ENCODE results near the gene MCTS1. TPM values are rescaled to one million over a fixed set of nuclear protein-coding genes. Genes with fewer than 3 reads are reported as not detected.

The MCTS1 gene
- total RNA-seq, 4 donors from 2014 or later, result 0.80 to 21.8 (median 10.4) TPM

DNA sequence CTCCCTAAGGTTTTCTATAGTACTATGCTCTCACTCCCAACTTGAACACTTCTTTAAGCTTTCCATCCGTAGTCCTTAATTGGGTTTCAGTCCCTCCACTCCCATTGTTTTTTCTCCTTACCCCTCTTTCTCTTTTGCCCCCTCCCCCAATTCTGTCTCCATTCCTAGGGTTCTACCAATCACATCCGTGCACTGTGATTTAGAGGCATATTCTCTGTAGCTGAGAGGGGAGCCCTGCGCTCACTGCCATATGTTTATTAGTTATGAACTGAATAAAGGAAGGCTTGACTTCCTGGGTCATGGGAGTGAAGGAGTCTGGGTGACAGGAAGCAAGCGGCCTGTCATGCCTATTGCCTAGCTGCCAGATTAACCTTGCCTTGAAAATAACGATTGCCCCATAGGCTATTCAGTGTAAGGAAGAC lies 471 bp downstream of the MCTS1 start:
- H3K36me3 ChIP-seq, result no peaks in the 10 kb centered on the region
- H3K9me3 ChIP-seq, result no peaks in the 10 kb centered on the region
- TF ChIP-seq, protein P1, sequence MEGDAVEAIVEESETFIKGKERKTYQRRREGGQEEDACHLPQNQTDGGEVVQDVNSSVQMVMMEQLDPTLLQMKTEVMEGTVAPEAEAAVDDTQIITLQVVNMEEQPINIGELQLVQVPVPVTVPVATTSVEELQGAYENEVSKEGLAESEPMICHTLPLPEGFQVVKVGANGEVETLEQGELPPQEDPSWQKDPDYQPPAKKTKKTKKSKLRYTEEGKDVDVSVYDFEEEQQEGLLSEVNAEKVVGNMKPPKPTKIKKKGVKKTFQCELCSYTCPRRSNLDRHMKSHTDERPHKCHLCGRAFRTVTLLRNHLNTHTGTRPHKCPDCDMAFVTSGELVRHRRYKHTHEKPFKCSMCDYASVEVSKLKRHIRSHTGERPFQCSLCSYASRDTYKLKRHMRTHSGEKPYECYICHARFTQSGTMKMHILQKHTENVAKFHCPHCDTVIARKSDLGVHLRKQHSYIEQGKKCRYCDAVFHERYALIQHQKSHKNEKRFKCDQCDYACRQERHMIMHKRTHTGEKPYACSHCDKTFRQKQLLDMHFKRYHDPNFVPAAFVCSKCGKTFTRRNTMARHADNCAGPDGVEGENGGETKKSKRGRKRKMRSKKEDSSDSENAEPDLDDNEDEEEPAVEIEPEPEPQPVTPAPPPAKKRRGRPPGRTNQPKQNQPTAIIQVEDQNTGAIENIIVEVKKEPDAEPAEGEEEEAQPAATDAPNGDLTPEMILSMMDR (IDR thresholded peaks at IDR 0.05), result no peak
- TF ChIP-seq POLR2AphosphoS5 (IDR thresholded peaks at IDR 0.05) (peak in 2 of 3 donors; percentile 5 to 57), EP300 (IDR thresholded peaks at IDR 0.05; ENCODE audit: low read depth) (no peak), POLR2A (IDR thresholded peaks at IDR 0.05) (peak; percentile 42)
- H3K4me3 ChIP-seq, result peak overlapping the region; percentile 42 to 67 (median 56)
- peak; percentile 19 for DNase-seq
- 0 to 37% methylated on average over 5 of the region's 5 CpGs for WGBS, 2 donors (ENCODE audit: low coverage in 1 of 2)
- peaks cover 0 to 9% (median 3%) of the 10 kb centered on the region in 4 donors for H3K4me1 ChIP-seq
- peak overlapping the region; percentile 80 to 95 (median 94) for H3K27ac ChIP-seq
- H3K27me3 ChIP-seq, result no peaks in the 10 kb centered on the region
- in situ Hi-C loops (cut with MboI; ENCODE audit: low pct_ligation_motif_present in 1 of 4, low pct_unique_long_range_greater_than_20kb in 1 of 4, low sequenced_read_pairs in 3 of 4) (no loop called here), intact Hi-C loops (cut with DNase I; ENCODE audit: low total_unique reads) (no loop called here)

DNA sequence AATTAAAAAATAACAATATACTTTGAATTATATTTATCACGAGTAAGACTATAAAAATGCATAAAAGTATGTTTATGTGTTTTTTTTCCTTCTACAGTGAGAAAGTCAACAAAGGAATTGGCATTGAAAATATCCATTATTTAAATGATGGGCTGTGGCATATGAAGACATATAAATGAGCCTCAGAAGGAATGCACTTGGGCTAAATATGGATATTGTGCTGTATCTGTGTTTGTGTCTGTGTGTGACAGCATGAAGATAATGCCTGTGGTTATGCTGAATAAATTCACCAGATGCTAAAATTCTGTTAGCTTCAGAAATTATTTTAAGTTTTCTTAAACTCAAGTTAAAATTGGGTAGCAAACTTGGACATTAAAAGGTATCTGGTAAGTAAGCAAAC lies 8.2 kb downstream of the MCTS1 start:
- H3K27me3 ChIP-seq, result no peaks in the 10 kb centered on the region
- no peak for DNase-seq
- no peaks in the 10 kb centered on the region for H3K4me1 ChIP-seq
- H3K27ac ChIP-seq, result no peak overlapping the region
- WGBS, 2 donors (ENCODE audit: low coverage in 1 of 2), result 63% methylated on average over 1 of the region's 1 CpG
- in situ Hi-C loops (cut with MboI; ENCODE audit: low pct_ligation_motif_present in 1 of 4, low pct_unique_long_range_greater_than_20kb in 1 of 4, low sequenced_read_pairs in 3 of 4) (no loop called here), intact Hi-C loops (cut with DNase I; ENCODE audit: low total_unique reads) (no loop called here)
- H3K9me3 ChIP-seq, result no peaks in the 10 kb centered on the region
- H3K4me3 ChIP-seq, result no peak overlapping the region
- H3K36me3 ChIP-seq, result no peaks in the 10 kb centered on the region
- TF ChIP-seq POLR2A (IDR thresholded peaks at IDR 0.05) (no peak), POLR2AphosphoS5 (IDR thresholded peaks at IDR 0.05) (no peak), EP300 (IDR thresholded peaks at IDR 0.05; ENCODE audit: low read depth) (no peak)
- TF ChIP-seq, protein P1 (IDR thresholded peaks at IDR 0.05), result no peak

DNA sequence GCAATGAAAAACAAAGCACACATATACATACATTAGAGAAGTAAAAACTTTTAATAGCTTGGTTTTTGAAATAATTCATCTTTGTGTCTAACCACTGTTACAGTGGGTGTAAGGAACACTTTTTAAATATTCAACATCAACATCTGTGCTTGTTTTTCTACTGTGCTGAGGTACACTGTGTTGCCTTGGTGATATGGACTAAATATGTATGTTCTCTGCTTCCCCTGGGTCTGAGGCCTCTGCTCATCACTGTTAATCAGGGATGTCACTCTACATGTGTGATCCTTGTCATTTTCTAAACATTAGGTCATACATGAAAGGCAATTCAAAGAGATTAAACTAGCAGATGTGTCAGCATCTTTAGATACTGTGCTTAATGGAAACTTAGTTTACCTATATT lies 10.9 kb downstream of the MCTS1 start:
- in situ Hi-C loops (cut with MboI; ENCODE audit: low pct_ligation_motif_present in 1 of 4, low pct_unique_long_range_greater_than_20kb in 1 of 4, low sequenced_read_pairs in 3 of 4), result no loop called here
- Histone ChIP-seq H3K27ac (no peak overlapping the region), H3K27me3 (no peaks in the 10 kb centered on the region), H3K4me1 (no peaks in the 10 kb centered on the region), H3K36me3 (no peaks in the 10 kb centered on the region), H3K4me3 (no peak overlapping the region), H3K9me3 (no peaks in the 10 kb centered on the region)
- no peak for DNase-seq
- TF ChIP-seq, protein P1 (IDR thresholded peaks at IDR 0.05), result no peak
- TF ChIP-seq EP300 (IDR thresholded peaks at IDR 0.05; ENCODE audit: low read depth) (no peak), POLR2A (IDR thresholded peaks at IDR 0.05) (no peak)
- intact Hi-C loops (cut with DNase I; ENCODE audit: low total_unique reads), result no loop called here

DNA sequence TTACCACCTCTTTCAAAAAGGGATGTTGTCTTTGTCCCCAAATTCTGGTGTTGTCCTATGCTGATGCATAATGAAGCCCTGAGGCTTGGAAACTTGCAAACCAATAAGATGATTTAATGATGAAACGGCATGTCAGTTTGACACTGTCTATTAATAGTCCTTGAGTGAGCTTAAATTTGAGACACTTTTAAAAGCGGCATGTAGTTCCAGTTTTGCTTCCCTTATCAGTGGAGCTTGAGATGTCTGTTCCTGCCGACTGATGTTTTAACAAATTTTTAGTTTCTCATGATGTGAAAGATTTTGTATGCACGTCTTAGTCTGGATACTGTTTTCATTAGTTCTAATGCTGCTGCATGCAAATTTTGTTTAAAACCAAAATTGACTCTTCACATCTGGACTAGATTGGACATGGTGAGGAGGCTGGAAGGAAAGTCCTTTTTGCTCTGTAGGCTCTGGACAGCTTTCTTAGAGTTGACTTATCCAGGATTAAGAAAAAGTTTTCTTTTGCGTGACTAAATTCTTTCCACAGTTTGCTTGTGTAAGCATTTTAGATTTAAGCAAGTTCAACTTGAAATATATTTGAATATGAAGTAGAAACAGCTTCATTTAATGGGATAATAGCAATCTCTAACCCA lies 14.2 kb downstream of the MCTS1 start:
- TF ChIP-seq, protein P1 (IDR thresholded peaks at IDR 0.05), result no peak
- TF ChIP-seq POLR2A (IDR thresholded peaks at IDR 0.05) (no peak), POLR2AphosphoS5 (IDR thresholded peaks at IDR 0.05) (no peak), EP300 (IDR thresholded peaks at IDR 0.05; ENCODE audit: low read depth) (no peak)
- intact Hi-C loops (cut with DNase I; ENCODE audit: low total_unique reads) (no loop called here), in situ Hi-C loops (cut with MboI; ENCODE audit: low pct_ligation_motif_present in 1 of 4, low pct_unique_long_range_greater_than_20kb in 1 of 4, low sequenced_read_pairs in 3 of 4) (no loop called here)
- no peak overlapping the region for H3K27ac ChIP-seq
- H3K27me3 ChIP-seq, result no peaks in the 10 kb centered on the region
- WGBS, 2 donors (ENCODE audit: low coverage in 1 of 2), result 59 to 80% methylated on average over 5 of the region's 5 CpGs
- no peaks in the 10 kb centered on the region for H3K4me1 ChIP-seq
- DNase-seq, result no peak
- H3K9me3 ChIP-seq, result no peaks in the 10 kb centered on the region
- no peak overlapping the region for H3K4me3 ChIP-seq
- H3K36me3 ChIP-seq, result no peaks in the 10 kb centered on the region
